Measurements from ENCODE around the gene RNF181.
"Not testable (repeated sequence)": the region's sequence is repeated elsewhere in the genome, so short reads cannot be mapped to it uniquely, and the experiment has no call there.

Gene RNF181

DNA sequence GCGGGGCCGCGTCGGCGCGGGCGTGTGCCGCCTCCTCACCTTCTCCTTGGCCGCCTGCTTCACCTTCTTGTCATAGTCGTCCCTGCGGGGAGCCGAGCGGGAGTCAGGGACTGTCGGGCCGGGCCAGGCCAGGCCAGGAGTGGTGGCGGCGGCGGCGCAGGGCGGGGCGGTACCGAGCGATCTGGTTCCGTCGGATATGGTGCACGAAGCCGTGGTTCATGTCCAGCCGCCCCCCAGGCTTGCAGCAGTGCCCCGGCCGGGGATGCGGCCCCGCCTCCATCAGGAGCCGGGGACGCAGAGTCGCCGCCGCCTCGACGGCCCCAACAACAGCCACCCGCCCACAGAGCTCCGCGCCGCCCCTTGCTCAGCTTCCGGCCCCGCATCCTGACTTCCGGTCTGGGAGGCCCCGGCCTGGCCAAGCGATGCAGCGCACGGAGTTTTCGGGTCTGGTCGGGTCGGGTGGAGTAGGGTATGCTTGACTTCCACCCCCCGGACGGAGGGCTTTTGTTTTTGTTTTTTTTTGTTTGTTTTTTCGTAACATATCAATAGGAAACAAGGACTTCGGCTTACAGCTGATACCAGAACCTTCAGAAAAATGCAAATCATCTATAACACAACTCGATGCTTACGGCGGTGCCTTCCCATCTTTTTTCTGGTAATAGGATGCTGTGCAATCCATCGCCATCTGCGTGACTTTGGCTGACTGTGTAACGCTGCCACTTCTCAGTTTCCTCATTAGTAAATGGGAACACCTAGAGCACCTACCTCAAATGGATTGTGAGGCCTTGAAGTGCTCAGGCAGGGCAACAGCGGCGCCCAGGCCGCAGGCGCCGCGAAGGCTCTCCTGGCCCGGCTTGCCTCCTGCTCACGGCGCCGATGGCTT is 16.4 kb downstream of the RNF181 start, which contains the start of gene C2orf68:
TSS of gene C2orf68 (minus strand) at position 362 of the 883 bp plus-strand sequence. CDS start at position 280, 82 bp downstream.
- H3K27ac ChIP-seq: peak within 1 kb of the TSS; percentile 19
- no peaks in the 10 kb centered on the region for H3K9me3 ChIP-seq (ENCODE audit: low read depth, low read length)
- DNase-seq (ENCODE audit: low read depth, low spot score): no peak
- TF ChIP-seq POLR2AphosphoS5 (IDR thresholded peaks at IDR 0.05; ENCODE audit: borderline replicate concordance, low read depth, low read length) (peak; percentile 91), EZH2 (IDR thresholded peaks at IDR 0.05) (no peak)
- H3K36me3 ChIP-seq (ENCODE audit: insufficient read depth, low read length): peaks cover 20% of the 10 kb centered on the region
- H3K9ac ChIP-seq (ENCODE audit: insufficient read length): peak within 1 kb of the TSS; percentile 86
- peak within 1 kb of the TSS; percentile 93 for H3K4me3 ChIP-seq

DNA sequence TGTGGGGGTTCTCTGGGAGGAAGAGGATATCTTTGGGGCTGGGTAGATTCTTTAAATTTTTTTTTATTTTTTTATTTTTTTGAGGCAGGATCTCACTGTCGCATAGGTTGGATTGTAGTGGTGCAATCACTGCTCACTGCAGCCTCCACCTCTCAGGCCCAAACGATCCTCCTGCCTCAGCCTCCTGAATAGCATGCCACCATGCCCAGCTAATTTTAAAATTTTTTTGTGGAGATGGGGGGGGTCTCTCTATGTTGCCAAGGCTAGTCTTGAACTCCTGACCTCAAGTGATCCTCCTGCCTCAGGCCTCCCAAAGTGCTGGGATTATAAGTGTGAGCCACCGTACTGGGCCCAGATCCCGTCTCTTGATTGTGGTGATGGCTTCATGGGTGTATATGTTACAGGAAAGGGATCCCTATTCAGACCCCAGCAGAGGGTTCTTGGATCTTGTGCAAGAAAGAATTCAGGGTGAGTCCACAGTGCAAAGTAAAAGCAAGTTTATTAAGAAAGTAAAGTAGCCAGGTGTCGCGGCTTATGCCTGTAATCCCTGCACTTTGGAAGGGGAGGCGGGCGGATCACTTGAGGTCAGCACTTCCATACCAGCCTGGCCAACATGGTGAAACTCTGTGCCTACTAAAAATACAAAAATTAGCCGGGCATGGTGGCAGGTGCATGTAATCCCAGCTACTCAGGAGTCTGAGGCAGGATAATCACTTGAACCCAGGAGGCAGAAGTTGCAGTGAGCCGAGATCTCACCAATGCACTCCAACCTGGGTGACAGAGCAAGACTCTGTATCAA is 18.4 kb downstream of the RNF181 start:
- no peak for DNase-seq (ENCODE audit: low read depth, low spot score)
- Histone ChIP-seq H3K9ac (ENCODE audit: insufficient read length) (no peak overlapping the region), H3K27ac (no peak overlapping the region), H3K36me3 (ENCODE audit: insufficient read depth, low read length) (peaks cover 19% of the 10 kb centered on the region), H3K4me3 (no peak overlapping the region), H3K9me3 (ENCODE audit: low read depth, low read length) (no peaks in the 10 kb centered on the region)
- TF ChIP-seq POLR2AphosphoS5 (IDR thresholded peaks at IDR 0.05; ENCODE audit: borderline replicate concordance, low read depth, low read length): no peak
- no peak for TF ChIP-seq EZH2 (IDR thresholded peaks at IDR 0.05)
- no peak for TF ChIP-seq FOXP2 (optimal IDR thresholded peaks at IDR 0.05; ENCODE audit: control extremely low read depth, extremely low read length, insufficient read depth)

DNA sequence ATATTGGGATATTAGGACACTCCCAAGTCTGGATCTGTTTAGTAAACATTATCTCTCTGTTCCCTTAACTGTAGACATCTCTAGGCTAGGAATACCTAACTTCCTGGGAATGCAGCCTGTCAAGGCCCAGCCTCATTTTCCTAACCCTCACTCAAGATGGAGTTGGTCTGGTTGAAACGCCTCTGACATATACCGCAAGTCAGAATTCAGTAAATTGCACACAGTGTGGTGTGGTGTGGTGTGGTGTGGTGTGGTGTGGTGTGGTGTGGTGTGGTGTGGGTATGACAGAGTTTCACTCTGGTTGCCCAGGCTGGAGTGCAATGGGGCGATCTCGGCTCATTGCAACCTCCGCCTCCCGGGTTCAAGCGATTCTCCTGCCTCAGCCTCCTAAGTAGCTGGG is 19.2 kb downstream of the RNF181 start:
- H3K4me3 ChIP-seq; H3K9ac ChIP-seq (ENCODE audit: insufficient read length); H3K9me3 ChIP-seq (ENCODE audit: low read depth, low read length); DNase-seq (ENCODE audit: low read depth, low spot score); H3K27ac ChIP-seq: not testable (repeated sequence)
- peaks cover 21% of the 10 kb centered on the region for H3K36me3 ChIP-seq (ENCODE audit: insufficient read depth, low read length)

DNA sequence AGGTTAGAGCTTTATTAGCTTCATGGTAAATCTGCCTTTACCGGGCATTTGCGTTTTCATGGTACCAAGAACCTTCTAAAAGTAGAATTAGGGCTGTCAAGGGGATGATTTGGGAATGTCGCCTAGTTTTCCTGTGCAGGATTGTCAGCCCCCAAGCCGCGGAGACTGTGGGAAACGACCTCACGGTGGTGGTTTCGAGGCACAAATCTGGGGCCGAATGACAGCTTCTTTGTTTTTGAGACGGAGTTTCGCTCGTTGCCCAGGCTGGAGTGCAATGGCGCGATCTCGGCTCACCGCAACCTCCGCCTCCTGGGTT is 19.8 kb downstream of the RNF181 start:
- H3K36me3 ChIP-seq (ENCODE audit: insufficient read depth, low read length): peaks cover 25% of the 10 kb centered on the region
- TF ChIP-seq POLR2AphosphoS5 (IDR thresholded peaks at IDR 0.05; ENCODE audit: borderline replicate concordance, low read depth, low read length): no peak
- TF ChIP-seq EZH2 (IDR thresholded peaks at IDR 0.05): no peak
- no peak for TF ChIP-seq FOXP2 (optimal IDR thresholded peaks at IDR 0.05; ENCODE audit: control extremely low read depth, extremely low read length, insufficient read depth)
- no peak overlapping the region for H3K4me3 ChIP-seq
- no peaks in the 10 kb centered on the region for H3K9me3 ChIP-seq (ENCODE audit: low read depth, low read length)
- H3K27ac ChIP-seq: 0 out of 2 replicates have a peak overlapping the region, but pooled peaks have one; percentile 46
- DNase-seq (ENCODE audit: low read depth, low spot score): no peak
- H3K9ac ChIP-seq (ENCODE audit: insufficient read length): no peak overlapping the region

DNA sequence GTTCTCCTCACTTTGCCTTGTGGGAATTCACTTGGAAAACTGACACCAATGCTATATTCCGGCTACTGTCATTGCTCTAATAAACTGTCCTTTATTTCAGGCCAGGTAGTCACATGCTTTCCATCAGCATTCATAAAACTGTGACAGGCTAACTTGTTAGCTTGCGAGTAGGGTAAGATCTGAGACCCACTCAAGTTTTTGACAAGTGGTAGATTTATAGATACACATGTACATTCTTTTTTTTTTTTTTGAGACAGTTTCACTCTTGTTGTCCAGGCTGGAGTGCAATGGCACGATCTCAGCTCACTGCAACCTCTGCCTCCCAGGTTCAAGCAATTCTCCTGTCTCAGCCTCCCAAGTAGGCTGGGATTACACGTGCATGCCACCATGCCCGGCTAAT is 22.2 kb downstream of the RNF181 start:
- H3K27ac ChIP-seq; H3K9me3 ChIP-seq (ENCODE audit: low read depth, low read length); DNase-seq (ENCODE audit: low read depth, low spot score): not testable (repeated sequence)
- Histone ChIP-seq H3K36me3 (ENCODE audit: insufficient read depth, low read length) (peaks cover 45% of the 10 kb centered on the region), H3K9ac (ENCODE audit: insufficient read length) (peak overlapping the region; percentile 92), H3K4me3 (peak overlapping the region; percentile 99)

DNA sequence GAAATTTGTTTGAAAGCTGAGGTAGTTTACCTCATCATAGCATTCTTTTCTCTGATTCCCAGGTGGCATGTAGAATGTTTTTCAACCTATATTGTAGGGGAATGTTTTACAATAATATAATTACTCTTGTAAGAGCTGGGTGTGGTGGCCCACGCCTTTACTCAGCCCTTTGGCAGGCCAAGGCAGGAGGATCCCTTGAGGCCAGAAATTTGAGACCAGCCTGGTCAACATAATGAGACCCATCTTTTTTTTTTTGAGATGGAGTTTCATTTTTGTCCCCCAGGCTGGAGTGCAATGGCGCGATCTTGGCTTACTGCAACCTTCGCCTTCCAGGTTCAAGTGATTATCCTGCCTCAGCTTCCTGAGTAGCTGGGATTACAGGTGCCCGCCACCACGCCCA is 24.1 kb downstream of the RNF181 start:
- no peak overlapping the region for H3K9ac ChIP-seq (ENCODE audit: insufficient read length)
- no peaks in the 10 kb centered on the region for H3K9me3 ChIP-seq (ENCODE audit: low read depth, low read length)
- H3K36me3 ChIP-seq (ENCODE audit: insufficient read depth, low read length): peaks cover 62% of the 10 kb centered on the region
- TF ChIP-seq POLR2AphosphoS5 (IDR thresholded peaks at IDR 0.05; ENCODE audit: borderline replicate concordance, low read depth, low read length) (no peak), EZH2 (IDR thresholded peaks at IDR 0.05) (no peak), FOXP2 (optimal IDR thresholded peaks at IDR 0.05; ENCODE audit: control extremely low read depth, extremely low read length, insufficient read depth) (no peak)
- H3K27ac ChIP-seq: no peak overlapping the region
- H3K4me3 ChIP-seq: no peak overlapping the region
- no peak for DNase-seq (ENCODE audit: low read depth, low spot score)

DNA sequence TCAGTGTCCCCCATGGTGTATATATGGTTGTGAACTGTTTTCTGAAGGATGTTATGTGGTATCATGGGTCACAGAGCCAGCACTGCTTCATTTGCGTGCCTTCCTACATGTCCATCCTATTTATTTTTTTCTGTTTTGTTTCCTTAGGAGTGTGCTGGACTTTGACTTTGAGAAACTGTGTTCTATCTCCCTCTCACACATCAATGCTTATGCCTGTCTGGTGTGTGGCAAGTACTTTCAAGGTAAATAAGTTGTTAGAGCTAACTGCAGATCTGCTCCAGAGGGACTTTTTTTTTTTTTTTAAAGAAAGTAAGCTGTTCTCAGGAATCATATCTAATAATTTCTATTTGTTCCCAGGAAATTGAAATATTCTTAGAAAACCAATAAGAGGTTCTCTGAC is 25.8 kb downstream of the RNF181 start:
- H3K9ac ChIP-seq (ENCODE audit: insufficient read length): no peak overlapping the region
- H3K27ac ChIP-seq: no peak overlapping the region
- no peak overlapping the region for H3K4me3 ChIP-seq
- H3K9me3 ChIP-seq (ENCODE audit: low read depth, low read length): no peaks in the 10 kb centered on the region
- no peak for DNase-seq (ENCODE audit: low read depth, low spot score)
- H3K36me3 ChIP-seq (ENCODE audit: insufficient read depth, low read length): peaks cover 78% of the 10 kb centered on the region
- no peak for TF ChIP-seq FOXP2 (optimal IDR thresholded peaks at IDR 0.05; ENCODE audit: control extremely low read depth, extremely low read length, insufficient read depth)
- TF ChIP-seq POLR2AphosphoS5 (IDR thresholded peaks at IDR 0.05; ENCODE audit: borderline replicate concordance, low read depth, low read length): no peak
- TF ChIP-seq EZH2 (IDR thresholded peaks at IDR 0.05): no peak

DNA sequence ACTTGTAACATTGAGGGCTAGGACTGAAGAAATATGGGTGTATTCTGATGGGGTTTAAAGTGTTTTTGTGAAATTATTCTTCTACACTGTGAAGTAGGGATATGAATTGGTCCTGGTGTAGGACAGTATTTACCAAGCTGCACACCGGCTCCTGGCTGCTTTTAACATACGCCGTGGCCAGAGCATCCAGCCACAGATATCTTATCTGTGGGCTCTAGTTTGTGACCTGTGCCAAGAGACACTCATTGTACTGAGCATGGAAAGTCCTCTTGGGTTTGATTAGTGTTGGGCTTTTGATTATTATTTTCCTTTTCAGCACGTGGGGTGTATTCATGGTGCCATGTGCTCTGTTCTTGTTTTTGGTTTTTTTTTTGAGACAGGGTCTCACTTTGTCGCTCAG is 28.4 kb downstream of the RNF181 start:
- H3K36me3 ChIP-seq (ENCODE audit: insufficient read depth, low read length): peaks cover 91% of the 10 kb centered on the region
- H3K9me3 ChIP-seq (ENCODE audit: low read depth, low read length): no peaks in the 10 kb centered on the region
- H3K9ac ChIP-seq (ENCODE audit: insufficient read length): no peak overlapping the region
- H3K27ac ChIP-seq: no peak overlapping the region
- TF ChIP-seq EZH2 (IDR thresholded peaks at IDR 0.05): no peak
- TF ChIP-seq FOXP2 (optimal IDR thresholded peaks at IDR 0.05; ENCODE audit: control extremely low read depth, extremely low read length, insufficient read depth): no peak
- TF ChIP-seq POLR2AphosphoS5 (IDR thresholded peaks at IDR 0.05; ENCODE audit: borderline replicate concordance, low read depth, low read length): no peak
- DNase-seq (ENCODE audit: low read depth, low spot score): no peak
- H3K4me3 ChIP-seq: no peak overlapping the region

Data from SK-N-MC (cell line).